GM18517 (cell line): Measurements from ENCODE around the gene OCA2.
"Not testable (repeated sequence)": the region's sequence is repeated elsewhere in the genome, so short reads cannot be mapped to it uniquely, and the experiment has no call there.

Experiments
- ATAC-seq: cut with Tn5 transposase; IDR thresholded peaks from one replicate; pipeline ENCODE4 v1.9.1; 2021; ENCODE audit warnings: mild to moderate bottlenecking, moderate library complexity; ENCODE audit not compliant: unreplicated experiment

OCA2 gene

DNA sequence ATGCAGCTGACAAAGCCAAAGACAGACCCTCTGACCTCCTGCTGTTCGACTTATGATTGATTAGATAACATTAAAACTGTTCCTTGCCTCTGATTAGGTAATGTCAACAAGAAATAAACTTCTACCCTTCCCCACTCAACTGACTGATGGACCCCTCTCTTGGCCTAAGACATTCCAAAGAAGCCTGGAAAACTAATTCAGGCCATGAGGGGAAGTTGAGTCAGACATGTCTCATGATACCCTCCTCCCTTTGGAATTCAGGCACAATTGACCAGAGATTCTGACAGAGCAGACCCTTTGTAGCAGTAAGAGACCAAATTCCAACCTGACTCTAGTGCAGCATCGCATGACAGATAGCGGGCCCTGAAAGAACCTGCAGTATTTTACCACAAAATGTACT, 354.5 kb downstream of the OCA2 start:
- ATAC-seq = no peak

DNA sequence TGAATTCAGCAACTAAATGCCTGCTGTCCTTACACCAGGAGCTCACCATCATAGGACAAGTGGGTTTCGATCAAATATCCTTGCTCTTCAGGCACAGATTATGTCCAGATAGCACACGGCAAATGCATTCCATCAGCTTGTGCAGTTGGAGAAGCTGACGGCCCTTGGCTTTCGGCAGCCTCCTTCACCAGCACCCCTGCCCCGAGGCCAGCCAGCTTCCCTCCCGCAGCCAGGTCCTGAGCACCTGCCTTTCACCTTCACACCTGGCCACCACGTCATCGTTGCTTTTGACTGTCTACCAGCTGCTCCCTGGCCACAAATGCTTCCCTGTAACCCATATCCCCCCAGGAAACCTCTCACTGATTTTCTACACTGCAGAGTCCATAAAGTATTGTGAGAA, 355.5 kb downstream of the OCA2 start:
- ATAC-seq = no peak

DNA sequence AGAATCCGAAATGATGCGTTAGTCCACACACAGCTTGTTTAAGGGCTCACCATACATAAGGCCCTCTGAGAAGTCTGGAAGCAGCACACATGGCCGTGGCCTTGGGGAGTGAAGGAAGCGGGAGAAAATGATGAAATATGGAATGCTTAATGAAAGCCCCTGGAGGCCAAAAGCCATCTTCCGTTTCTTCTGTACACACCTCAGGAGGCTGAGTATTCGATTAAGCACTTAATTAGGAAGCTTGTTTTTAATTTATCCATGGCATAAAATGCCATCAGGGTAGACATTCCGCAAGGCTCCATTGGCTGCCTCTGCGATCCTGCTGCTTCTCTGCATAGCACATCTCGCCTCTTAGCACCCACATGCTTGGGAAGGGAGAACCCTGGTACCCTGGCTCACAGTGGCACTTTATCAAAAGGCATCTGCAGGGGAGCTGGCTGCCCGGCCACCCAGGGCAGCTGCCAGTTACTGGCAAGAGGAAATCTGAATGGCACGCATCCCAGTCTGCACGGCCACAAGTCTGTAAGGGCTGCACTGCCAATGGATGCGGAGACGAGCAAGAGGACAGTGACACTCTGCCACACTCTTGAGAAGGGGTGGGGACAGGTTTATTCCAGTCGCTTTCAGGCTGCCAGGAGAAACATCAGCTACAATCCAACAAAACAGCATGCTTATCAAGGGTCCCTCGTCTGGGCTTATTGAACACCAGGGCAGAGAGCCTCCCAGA, 356.2 kb downstream of the OCA2 start:
- no peak for ATAC-seq

DNA sequence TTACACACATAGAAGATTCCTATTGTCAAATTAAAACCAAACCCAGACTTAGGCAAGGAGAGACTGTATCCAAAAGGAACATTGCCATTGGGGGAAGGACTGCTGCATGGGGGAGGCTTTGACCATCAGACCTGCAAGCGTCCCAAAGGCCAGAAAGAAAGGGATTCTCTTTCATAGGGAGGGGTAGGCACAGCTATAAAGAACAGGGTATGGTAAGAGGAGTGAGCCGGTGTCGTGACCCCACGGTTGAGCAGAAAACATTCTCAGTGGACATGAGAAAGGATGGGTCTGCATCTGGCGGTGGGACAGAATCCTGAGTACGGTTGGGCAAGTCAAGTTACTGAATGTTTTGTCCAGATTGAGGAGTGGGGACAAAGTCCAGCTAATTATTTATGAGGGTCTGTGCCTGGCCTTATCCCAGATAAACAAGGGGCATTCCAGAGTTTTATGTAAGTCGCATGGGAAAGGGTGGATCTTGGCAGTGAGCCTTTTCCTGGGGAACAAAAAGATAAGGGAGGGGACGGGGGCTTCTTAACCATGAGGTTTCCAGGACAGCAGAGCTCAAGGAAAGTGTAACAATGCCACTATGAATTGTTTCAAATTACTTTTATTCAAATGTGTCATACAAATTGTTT, 357.8 kb downstream of the OCA2 start:
- ATAC-seq = no peak

DNA sequence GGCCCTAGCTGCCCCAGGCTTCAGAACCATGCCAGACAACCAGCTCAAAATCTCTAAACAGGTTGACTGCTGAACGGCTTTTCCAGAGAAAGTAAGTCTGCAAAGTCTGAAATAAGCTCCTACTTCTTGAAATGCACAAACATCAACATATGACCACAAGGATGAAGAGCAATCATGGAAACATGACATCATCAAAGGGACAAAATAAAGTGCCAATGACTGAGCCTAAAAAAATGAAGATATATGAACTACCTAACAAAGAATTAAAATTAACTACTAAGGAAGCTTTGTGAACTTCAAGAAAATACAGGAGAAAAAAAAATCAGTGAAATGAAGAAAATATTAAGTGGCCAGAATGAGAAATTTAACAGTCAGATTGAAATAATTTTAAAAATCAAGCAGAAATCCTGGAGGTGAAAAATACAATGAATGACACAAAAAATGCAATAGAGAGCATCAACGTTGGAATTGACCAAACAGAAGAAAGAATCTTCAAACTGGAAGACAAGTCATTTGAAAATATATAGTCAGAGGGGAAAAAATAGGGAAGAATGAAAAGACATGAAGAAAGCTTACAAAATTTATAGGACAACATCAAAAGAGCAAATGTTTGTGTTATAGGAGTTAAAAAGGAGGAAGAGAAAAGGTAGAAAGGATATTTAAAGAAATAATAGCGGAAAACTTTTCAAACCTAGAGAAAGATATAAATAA, 364.2 kb downstream of the OCA2 start:
- ATAC-seq = no peak

DNA sequence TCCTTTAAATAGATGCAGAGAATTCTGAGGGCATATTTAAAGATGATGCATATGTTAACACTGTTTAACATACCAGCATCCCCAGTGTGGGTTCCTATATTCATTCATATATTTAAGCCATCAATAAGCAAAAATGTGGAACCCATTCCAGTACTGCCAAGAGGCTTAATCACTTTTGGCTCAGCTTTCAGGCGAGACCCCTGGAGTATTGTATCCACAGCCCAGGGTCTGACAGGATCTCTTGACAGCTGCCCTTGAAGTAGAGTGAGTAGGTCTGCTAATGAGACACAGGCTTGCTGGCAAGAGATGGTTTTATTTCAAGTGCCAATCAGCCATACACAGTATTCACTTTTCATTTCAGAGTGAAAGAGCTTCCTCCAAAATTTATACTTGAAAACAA, 367.3 kb downstream of the OCA2 start:
- no peak for ATAC-seq

DNA sequence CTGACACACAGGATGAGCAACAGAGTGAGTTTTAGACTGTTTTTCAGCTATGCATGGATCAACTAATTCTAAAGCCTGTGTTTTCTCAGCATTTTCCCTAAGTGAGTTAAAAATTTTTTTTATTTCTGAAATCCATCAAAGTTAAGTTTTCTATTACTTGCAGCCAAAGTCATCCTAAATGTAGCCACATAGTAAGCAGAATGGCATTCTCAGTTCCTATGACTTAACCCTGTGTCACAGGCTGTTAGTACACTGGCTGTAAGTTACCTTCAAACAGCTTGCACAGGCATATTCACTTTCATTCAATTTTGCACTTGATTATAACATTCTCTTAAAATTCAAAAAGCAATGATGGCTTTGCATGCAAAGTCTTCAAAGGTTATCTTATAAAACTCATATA, 368.2 kb downstream of the OCA2 start:
- no peak for ATAC-seq

DNA sequence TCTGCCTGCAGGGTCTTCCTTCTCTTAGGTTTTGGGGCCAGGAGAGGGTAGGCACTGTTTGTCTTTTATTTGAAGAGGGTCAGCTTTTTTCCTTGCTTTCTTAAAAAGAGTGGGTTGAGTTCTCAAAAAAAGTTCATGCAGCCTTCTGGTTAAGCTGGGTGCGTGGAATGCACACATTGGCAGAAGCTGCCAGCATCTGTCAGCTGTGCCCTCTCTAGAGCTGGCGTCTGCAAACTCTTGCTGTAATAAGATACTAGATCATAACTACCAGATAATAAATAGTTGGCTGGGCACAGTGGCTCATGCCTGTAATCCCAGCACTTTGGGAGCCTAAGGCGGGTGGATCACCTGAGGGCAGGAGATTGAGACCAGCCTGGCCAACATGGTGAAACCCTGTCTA, 373.4 kb downstream of the OCA2 start:
- ATAC-seq = no peak

DNA sequence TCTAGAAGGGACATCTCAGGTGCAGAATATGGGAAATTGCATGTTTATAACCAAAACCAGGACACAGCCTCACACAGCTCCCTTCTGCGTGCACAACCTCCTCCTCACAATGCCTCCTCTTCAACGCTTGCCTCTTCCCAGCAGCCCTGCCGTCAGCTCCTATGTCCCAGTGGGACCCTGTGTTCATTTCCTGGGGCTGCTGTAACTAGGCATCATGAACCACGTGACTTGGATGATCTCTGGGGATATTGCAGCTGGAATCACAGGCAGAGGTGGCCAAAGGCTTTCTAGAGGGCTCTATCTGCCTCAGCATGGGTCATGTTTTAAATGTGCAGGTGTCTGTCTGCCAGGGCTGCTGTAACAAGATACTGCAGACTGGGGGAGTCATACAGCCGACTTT, 375.3 kb downstream of the OCA2 start:
- ATAC-seq = no peak

DNA sequence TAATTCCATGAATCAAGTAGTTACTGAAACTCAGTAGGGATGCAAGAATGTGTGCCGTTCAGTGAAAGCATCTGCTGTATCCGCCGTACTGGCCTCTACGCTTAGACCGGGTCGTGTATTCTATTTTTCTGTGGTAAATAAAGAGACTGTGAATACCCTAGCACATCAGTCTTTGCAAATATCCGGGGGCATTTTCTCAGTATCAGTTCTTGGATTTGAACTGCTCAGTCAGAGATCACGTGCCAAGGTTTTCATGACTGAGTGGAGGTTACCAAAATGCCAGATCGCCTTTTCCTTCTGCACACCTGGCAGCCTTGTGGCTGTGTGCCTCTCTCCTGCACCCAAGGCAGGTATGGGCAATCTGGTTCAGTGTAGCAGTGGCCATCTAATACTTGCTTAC, 377.0 kb downstream of the OCA2 start:
- no peak for ATAC-seq

DNA sequence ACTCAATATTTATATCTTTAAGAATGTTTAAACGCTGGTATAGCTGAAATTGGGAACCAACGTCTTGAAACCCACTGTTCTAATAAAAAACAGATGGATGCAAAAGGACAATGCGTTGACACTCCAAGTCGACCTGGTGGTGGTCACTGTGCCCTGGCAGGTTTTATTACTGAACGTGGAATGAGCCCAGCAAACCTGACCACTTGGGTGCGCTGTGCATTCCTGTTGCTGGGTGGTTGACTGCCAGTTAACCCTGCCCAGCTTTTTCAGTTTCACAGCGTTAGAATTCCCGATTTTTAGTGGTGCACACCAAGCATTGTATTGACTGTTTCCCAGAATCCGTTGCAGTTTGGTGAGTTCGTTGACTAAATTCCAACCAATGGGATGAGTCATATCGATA, 384.4 kb downstream of the OCA2 start:
- ATAC-seq = no peak

DNA sequence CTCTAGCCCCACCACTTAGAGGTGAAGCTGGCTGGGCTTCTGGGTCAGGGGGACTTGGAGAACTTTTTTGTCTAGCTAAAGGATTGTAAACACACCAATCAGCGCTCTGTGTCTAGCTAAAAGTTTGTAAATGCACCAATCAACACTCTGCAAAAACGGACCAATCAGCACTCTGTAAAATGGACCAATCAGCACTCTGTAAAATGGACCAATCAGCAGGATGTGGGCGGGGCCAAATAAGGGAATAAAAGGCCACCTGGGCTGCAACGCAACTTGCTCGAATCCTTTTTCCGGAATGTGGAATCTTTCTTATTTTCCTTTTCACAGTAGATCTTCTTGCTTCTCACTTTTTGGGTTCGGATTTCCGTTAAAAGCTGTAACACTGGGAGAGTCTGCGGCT, 385.3 kb downstream of the OCA2 start:
- ATAC-seq = not testable (repeated sequence)

DNA sequence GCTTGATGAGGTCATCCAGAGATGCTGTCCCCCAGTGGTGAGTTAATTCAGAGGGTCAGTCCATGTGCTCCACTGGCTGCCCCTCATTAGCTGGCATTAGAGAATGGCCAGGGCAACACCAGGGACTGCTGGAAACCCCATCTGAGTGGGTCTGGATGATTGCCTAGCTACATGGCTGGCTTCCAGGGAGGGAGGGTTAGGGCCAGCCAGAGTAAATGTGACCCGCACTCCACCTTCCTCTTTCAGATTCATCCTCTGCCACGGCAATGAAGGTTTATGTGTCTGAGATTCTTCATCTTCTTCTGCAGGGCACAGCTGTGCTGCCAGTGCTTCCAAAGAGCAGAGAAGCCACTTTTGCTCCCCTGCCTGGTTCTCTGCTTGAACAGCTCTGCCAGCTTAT, 391.9 kb downstream of the OCA2 start:
- no peak for ATAC-seq

DNA sequence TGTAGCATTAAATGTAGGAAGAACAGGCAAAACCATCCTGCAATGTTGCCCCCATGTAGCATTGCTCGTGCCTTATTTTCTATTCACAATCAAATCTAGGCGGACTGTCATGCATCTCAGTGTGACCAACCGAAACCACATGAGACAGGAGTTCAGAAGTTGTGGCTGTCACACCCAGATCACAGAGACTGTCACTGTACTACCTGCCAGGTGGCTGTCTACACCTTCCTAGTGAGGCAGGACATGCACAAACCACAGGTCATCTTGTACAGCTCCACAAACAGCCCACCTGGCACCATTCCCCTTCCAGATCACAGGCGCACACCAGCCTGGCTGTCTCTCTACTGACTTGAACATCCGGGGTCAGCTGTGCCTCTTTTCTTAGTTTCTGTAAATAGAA, 392.8 kb downstream of the OCA2 start:
- ATAC-seq = no peak

DNA sequence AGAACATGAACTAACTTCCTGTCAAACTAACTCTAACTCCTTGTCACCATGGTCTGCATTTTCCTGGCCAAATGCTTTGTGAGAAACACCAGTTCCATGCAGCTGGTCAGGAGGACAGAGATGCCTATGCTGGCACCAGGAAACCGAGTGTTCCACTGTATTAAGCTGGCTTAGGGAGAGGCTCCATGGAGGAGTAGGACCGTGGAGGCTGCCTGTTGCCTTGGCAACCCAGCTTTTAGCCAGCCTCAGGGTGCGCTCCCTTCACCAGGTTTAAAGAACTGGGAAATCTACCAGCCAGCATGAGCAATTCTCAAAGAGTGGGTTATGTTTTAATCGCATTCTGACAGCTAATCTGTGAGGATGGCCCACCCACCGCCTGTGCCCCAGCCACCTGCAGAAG, 394.1 kb downstream of the OCA2 start:
- ATAC-seq = no peak
